WTC11 (cell line): ENCODE results near the gene MRPL44. TPM values are rescaled to one million over a fixed set of nuclear protein-coding genes. Genes with fewer than 3 reads are reported as not detected.
A peak's percentile ranks its signal among the peaks of the same experiment; 100 is the strongest.

Experiments
- ATAC-seq: fragments of 200-7000 bp; cut with Tn5 transposase; 2 replicates; pipeline ENCODE4 v1.10.0; 2021; ENCODE audit warnings: mild to moderate bottlenecking, moderate library complexity
- CTCF ChIA-PET: fragments of 300-600 bp; sonication (Branson Sonifier 250); formaldehyde crosslinking; loops from one replicate; lab custom pipeline; 2021; ENCODE audit warnings: antibody characterized with exemption; lab: Charles Lee
- POLR2A ChIA-PET: fragments of 350-600 bp; sonication (Branson Sonifier 250); formaldehyde crosslinking; loops from one replicate; lab custom pipeline; 2021; ENCODE audit warnings: antibody characterized with exemption; lab: Charles Lee
- DNase-seq: peaks from one replicate; pipeline ENCODE4 v3.0.0; 2021; ENCODE audit warnings: low spot score
- H3K27ac Mint-ChIP-seq: 2 replicates; pipeline ENCODE4 v1.8.0; 2021; ENCODE audit warnings: mixed read lengths
- H3K27me3 Mint-ChIP-seq: 2 replicates; pipeline ENCODE4 v1.8.0; 2021; ENCODE audit warnings: low read depth, mild to moderate bottlenecking, moderate library complexity, mixed read lengths
- H3K36me3 Mint-ChIP-seq: 2 replicates; pipeline ENCODE4 v1.8.0; 2021; ENCODE audit warnings: mixed read lengths
- H3K4me1 Mint-ChIP-seq: 2 replicates; pipeline ENCODE4 v1.8.0; 2022; ENCODE audit warnings: mixed read lengths
- H3K4me3 Mint-ChIP-seq: 2 replicates; pipeline ENCODE4 v1.8.0; 2021; ENCODE audit warnings: mild to moderate bottlenecking, moderate library complexity, mixed read lengths
- H3K9me3 Mint-ChIP-seq: 2 replicates; pipeline ENCODE4 v1.8.0; 2021; ENCODE audit warnings: mixed read lengths
- AR ChIP-seq: fragments of 250-450 bp; sonication (Bioruptor Pico); IDR thresholded peaks from 2 replicates; pipeline ENCODE4 v1.9.0; 2021; ENCODE audit warnings: mild to moderate bottlenecking
- ATF6 ChIP-seq: sonication (generic); formaldehyde crosslinking; IDR thresholded peaks from 2 replicates; pipeline ENCODE4 v1.8.1; 2023; ENCODE audit warnings: mild to moderate bottlenecking, missing genetic modification reagents
- ERG ChIP-seq: fragments of 250-450 bp; sonication (Bioruptor Pico); IDR thresholded peaks from 2 replicates; pipeline ENCODE4 v1.8.0; 2021; ENCODE audit warnings: mild to moderate bottlenecking
- FOXJ3 ChIP-seq: sonication (generic); formaldehyde crosslinking; IDR thresholded peaks from 2 replicates; pipeline ENCODE4 v1.9.0; 2021; ENCODE audit warnings: missing genetic modification reagents, mild to moderate bottlenecking, borderline replicate concordance
- FOXP1 ChIP-seq: sonication (generic); formaldehyde crosslinking; IDR thresholded peaks from 2 replicates; pipeline ENCODE4 v1.8.0; 2022; ENCODE audit warnings: missing genetic modification reagents, mild to moderate bottlenecking, moderate library complexity, borderline replicate concordance
- IRF1 ChIP-seq: sonication (generic); formaldehyde crosslinking; IDR thresholded peaks from 2 replicates; pipeline ENCODE4 v1.8.0; 2023; ENCODE audit warnings: missing genetic modification reagents
- KAT7 ChIP-seq: sonication (generic); formaldehyde crosslinking; IDR thresholded peaks from 2 replicates; pipeline ENCODE4 v1.8.1; 2023; ENCODE audit warnings: missing genetic modification reagents, mild to moderate bottlenecking, borderline replicate concordance
- MYBL2 ChIP-seq: sonication (generic); formaldehyde crosslinking; IDR thresholded peaks from 2 replicates; pipeline ENCODE4 v1.8.1; 2023; ENCODE audit warnings: mild to moderate bottlenecking, moderate library complexity, missing genetic modification reagents
- RELA ChIP-seq: sonication (generic); formaldehyde crosslinking; IDR thresholded peaks from 2 replicates; pipeline ENCODE4 v1.8.1; 2022; ENCODE audit warnings: missing genetic modification reagents, mild to moderate bottlenecking, borderline replicate concordance
- ZBTB43 ChIP-seq: sonication (generic); formaldehyde crosslinking; IDR thresholded peaks from 2 replicates; pipeline ENCODE4 v1.8.1; 2023; ENCODE audit warnings: mild to moderate bottlenecking, missing genetic modification reagents
- ZNF121 ChIP-seq: sonication (generic); formaldehyde crosslinking; IDR thresholded peaks from 2 replicates; pipeline ENCODE4 v1.8.0; 2023; ENCODE audit warnings: missing genetic modification reagents
- ZNF219 ChIP-seq: sonication (generic); formaldehyde crosslinking; IDR thresholded peaks from 2 replicates; pipeline ENCODE4 v1.8.0; 2023; ENCODE audit warnings: missing genetic modification reagents, mild to moderate bottlenecking, borderline replicate concordance
- ZNF232 ChIP-seq: sonication (generic); formaldehyde crosslinking; IDR thresholded peaks from 2 replicates; pipeline ENCODE4 v1.8.0; 2022; ENCODE audit warnings: mild to moderate bottlenecking, missing genetic modification reagents
- ZNF317 ChIP-seq: sonication (generic); formaldehyde crosslinking; IDR thresholded peaks from 2 replicates; pipeline ENCODE4 v1.8.1; 2023; ENCODE audit warnings: low read depth, mild to moderate bottlenecking, moderate library complexity, missing genetic modification reagents, borderline replicate concordance
- ZNF512 ChIP-seq: sonication (generic); formaldehyde crosslinking; IDR thresholded peaks from 2 replicates; pipeline ENCODE4 v1.8.1; 2022; ENCODE audit warnings: missing genetic modification reagents, borderline replicate concordance
- ZNF532 ChIP-seq: fragments of 250-450 bp; sonication (Bioruptor Pico); IDR thresholded peaks from 2 replicates; pipeline ENCODE4 v1.9.0; 2021; ENCODE audit warnings: mild to moderate bottlenecking, borderline replicate concordance
- ZNF671 ChIP-seq: fragments of 250-450 bp; sonication (Bioruptor Pico); IDR thresholded peaks from 2 replicates; pipeline ENCODE4 v1.8.0; 2021; ENCODE audit warnings: mild to moderate bottlenecking
- total RNA-seq: library from RNA; stranded (reverse); gene quantifications from 3 replicates; pipeline ENCODE4 v1.2.3, GENCODE V29; 2021

The MRPL44 gene
- total RNA-seq, 1 experiment from 2014 or later: 55.3 TPM

- TF ChIP-seq AR (no peak), ZNF219 (no peak), FOXP1 (CRISPR knock-in tag) (peak; percentile 95), KAT7 (CRISPR knock-in tag) (peak; percentile 93; the same call in 1 of the 2 replicates), MYBL2 (CRISPR knock-in tag) (peak; percentile 88; the same call in 1 of the 2 replicates), ERG (CRISPR knock-in tag) (no peak), ATF6 (CRISPR knock-in tag) (no peak), ZNF317 (CRISPR knock-in tag) (peak; percentile 59), IRF1 (peak; percentile 85), RELA (no peak), ZNF671 (CRISPR knock-in tag) (no peak), ZNF232 (peak; percentile 82), FOXJ3 (CRISPR knock-in tag) (no peak), ZNF121 (CRISPR knock-in tag) (no peak), ZBTB43 (CRISPR knock-in tag) (0 out of 2 replicates have a peak, but pooled peaks have one; percentile 50)
Observed at GRCh38 chr2:223957092-223957851, at the start of gene MRPL44 (continued).

- Mint-ChIP-seq H3K4me3 (no peak overlapping the region), H3K9me3 (no peaks in the 10 kb centered on the region), H3K27ac (peak overlapping the region; percentile 73), H3K4me1 (peaks cover 22% of the 10 kb centered on the region), H3K36me3 (peaks cover 12% of the 10 kb centered on the region), H3K27me3 (no peaks in the 10 kb centered on the region)
- ChIA-PET CTCF (no interaction called here), POLR2A (interaction anchor here (0.7 kb wide), 1 partner anchor 381 kb away, joined by 3 read pairs; no protein-coding TSS in a partner anchor)
- ATAC-seq (peak; percentile 32; the same call in 1 of the 2 replicates), DNase-seq (no peak)
- TF ChIP-seq ZNF219: no peak
- no peak for TF ChIP-seq ZNF532
- no peak for TF ChIP-seq ZNF512 (CRISPR knock-in tag)
Observed at GRCh38 chr2:223908304-223908998, 48.8 kb upstream of the MRPL44 start.
